HepG2 (cell line): ENCODE results near the gene TMEM53. TPM values are rescaled to one million over a fixed set of nuclear protein-coding genes. Genes with fewer than 3 reads are reported as not detected.

Experiments
- ESRRA ChIP-seq: sonication (generic); formaldehyde crosslinking; IDR thresholded peaks from 2 replicates; pipeline ENCODE4 v1.5.1; 2020; ENCODE audit warnings: mild to moderate bottlenecking, low read depth, missing genetic modification reagents
- EZH2 ChIP-seq: conservative IDR thresholded peaks from 2 replicates; pipeline ENCODE4 v1.6.1; 2012; ENCODE audit warnings: mild to moderate bottlenecking, low read depth, low read length, moderate library complexity
- FOXA3 ChIP-seq: IDR thresholded peaks from 2 replicates; pipeline ENCODE4 v1.6.1; 2016; ENCODE audit warnings: missing genetic modification reagents, missing compliant biosample characterization
- GABPB1 ChIP-seq: IDR thresholded peaks from 2 replicates; pipeline ENCODE4 v1.6.1; 2016; ENCODE audit warnings: mild to moderate bottlenecking, missing genetic modification reagents, moderate library complexity, missing compliant biosample characterization
- HNRNPL ChIP-seq: fragments of 200-400 bp; formaldehyde crosslinking; IDR thresholded peaks from 2 replicates; pipeline ENCODE4 v1.6.1; 2017; ENCODE audit warnings: mild to moderate bottlenecking, low read depth, low read length
- KDM4B ChIP-seq: sonication (generic); formaldehyde crosslinking; IDR thresholded peaks from 2 replicates; pipeline ENCODE4 v1.4.0; 2020; ENCODE audit warnings: missing genetic modification reagents
- MATR3 ChIP-seq: sonication (generic); formaldehyde crosslinking; IDR thresholded peaks from 2 replicates; pipeline ENCODE4 v1.4.0; 2020; ENCODE audit warnings: missing genetic modification reagents
- NFYB ChIP-seq: sonication (generic); formaldehyde crosslinking; IDR thresholded peaks from 2 replicates; pipeline ENCODE4 v1.4.0; 2020; ENCODE audit warnings: missing genetic modification reagents
- SALL2 ChIP-seq: sonication (generic); formaldehyde crosslinking; IDR thresholded peaks from 2 replicates; pipeline ENCODE4 v1.8.1; 2023; ENCODE audit warnings: mild to moderate bottlenecking, missing genetic modification reagents, inconsistent platforms
- ZNF205 ChIP-seq: IDR thresholded peaks from 2 replicates; pipeline ENCODE4 v1.6.1; 2018; ENCODE audit warnings: missing biosample characterization, missing genetic modification reagents
- ZNF484 ChIP-seq: sonication (generic); formaldehyde crosslinking; IDR thresholded peaks from 2 replicates; pipeline ENCODE4 v1.5.1; 2020; ENCODE audit warnings: mild to moderate bottlenecking, low read depth, missing genetic modification reagents, borderline replicate concordance
- ZNF496 ChIP-seq: sonication (generic); formaldehyde crosslinking; IDR thresholded peaks from 2 replicates; pipeline ENCODE4 v1.8.1; 2023; ENCODE audit warnings: mild to moderate bottlenecking, moderate library complexity, missing genetic modification reagents; ENCODE audit not compliant: insufficient replicate concordance
- ZNF83 ChIP-seq: sonication (generic); formaldehyde crosslinking; IDR thresholded peaks from 2 replicates; pipeline ENCODE4 v1.4.0; 2020; ENCODE audit warnings: missing genetic modification reagents, mild to moderate bottlenecking, borderline replicate concordance
- polyA plus RNA-seq, 8 experiments: library from polyadenylated mRNA; depleted of rRNA in 3 of 8; stranded (reverse) in 7 of 8; unstranded in 1 of 8; fragments of >200 nt; fragmentation: Illumina TruSeq in 4 of 8; extraction: Trizol in 4 of 8; gene quantifications; 2 replicates each; pipeline versions ENCODE4 v1.2.1 to v1.2.3, GENCODE V29; 2011 to 2016; ENCODE audit warnings: low read depth in 4 of 8, missing spikeins in 1 of 8, mixed read lengths in 1 of 8; ENCODE audit not compliant: insufficient read depth in 1 of 8
- total RNA-seq, 5 experiments: library from RNA; depleted of rRNA; stranded (reverse); fragments of >200 nt; fragmentation: Illumina TruSeq; extraction: Trizol; gene quantifications; 2 replicates each; pipeline ENCODE4 v1.2.3, GENCODE V29; 2016; ENCODE audit warnings: low read depth in 1 of 5
- TF ChIP-seq, protein P1 (sequence below): sonication (generic); formaldehyde crosslinking; IDR thresholded peaks from 2 replicates; pipeline ENCODE4 v1.8.0; 2022; ENCODE audit warnings: missing genetic modification reagents, mild to moderate bottlenecking, inconsistent platforms, borderline replicate concordance
- TF ChIP-seq, protein P2 (sequence below): sonication (generic); formaldehyde crosslinking; IDR thresholded peaks from 2 replicates; pipeline ENCODE4 v1.8.0; 2022; ENCODE audit warnings: mild to moderate bottlenecking, missing genetic modification reagents, borderline replicate concordance
- TF ChIP-seq, protein P3 (sequence below): IDR thresholded peaks from 2 replicates; pipeline ENCODE4 v1.6.1; 2012; ENCODE audit warnings: low read length, improper control_type of control experiment
- TF ChIP-seq, protein P4 (sequence below): sonication (generic); formaldehyde crosslinking; IDR thresholded peaks from 2 replicates; pipeline ENCODE4 v1.5.1; 2020; ENCODE audit warnings: missing genetic modification reagents, mild to moderate bottlenecking, borderline replicate concordance
- TF ChIP-seq, protein P5 (sequence below): sonication (generic); formaldehyde crosslinking; IDR thresholded peaks from 2 replicates; pipeline ENCODE4 v1.5.0; 2020; ENCODE audit warnings: missing genetic modification reagents

Gene TMEM53
- total and polyA plus RNA-seq, 2 of the 13 experiments (the other 11 are each of a cell fraction or from before 2014, with no cell fraction given) = 12.6 to 20.2 TPM

DNA sequence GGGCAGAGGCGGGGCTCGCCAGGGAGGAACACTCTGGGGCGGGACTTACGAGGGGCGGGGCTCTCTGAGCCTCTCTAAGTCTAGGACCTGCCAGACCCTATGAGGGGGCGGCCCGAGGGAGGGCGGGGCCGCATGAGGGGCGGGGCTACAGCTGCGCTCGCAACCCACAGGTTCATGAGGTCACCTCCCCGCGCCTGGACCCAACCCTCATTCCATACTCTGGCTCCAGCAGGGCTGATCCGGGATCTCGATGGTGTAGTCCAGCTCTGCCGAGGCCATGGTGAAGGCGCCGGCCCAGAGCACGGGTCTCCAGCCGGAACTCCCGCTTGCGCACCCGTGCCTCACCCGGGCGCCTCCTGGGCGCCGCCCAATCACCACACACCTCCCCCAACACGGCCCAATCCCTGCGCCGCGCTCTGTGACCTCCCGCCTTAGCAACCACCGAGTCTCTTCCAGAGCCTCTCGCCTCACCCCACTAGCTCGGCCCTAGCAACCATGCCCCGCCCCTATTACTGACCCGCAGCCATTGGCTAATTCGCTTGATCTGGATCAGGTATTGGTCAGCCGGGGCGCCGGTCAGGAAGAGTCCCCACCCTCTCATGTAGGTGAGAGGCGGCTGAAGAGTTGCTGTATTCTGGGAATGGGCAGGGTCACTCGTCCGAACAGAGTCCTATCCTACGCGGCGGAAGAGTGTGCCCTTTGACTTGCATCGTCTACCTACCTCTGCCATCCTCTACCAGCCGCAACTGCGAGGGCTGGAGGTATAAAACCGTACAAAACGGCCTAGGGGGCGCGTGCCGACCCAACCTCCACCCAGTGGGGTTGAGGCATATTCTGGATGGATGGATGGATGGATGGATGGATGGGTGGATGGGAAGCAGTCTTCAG, at the start of gene TMEM53, which contains the start of gene ARMH1 (continued):
- TF ChIP-seq, protein P1, sequence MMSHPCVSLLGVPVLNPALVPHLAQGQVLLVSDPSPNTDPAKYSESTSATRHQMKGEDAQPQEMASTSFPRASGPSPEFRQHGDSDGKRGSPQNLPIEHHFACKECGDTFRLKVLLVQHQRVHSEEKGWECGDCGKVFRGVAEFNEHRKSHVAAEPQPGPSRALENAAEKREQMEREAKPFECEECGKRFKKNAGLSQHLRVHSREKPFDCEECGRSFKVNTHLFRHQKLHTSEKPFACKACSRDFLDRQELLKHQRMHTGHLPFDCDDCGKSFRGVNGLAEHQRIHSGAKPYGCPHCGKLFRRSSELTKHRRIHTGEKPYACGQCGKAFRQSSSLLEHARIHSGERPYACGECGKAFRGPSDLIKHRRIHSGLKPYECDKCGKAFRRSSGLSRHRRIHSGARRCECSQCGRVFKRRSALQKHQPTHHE (CRISPR knock-in tag) = no peak; the same call in 1 of the 2 replicates
- TF ChIP-seq ZNF484 (no peak), ZNF496 (CRISPR knock-in tag) (no peak), ZNF83 (CRISPR knock-in tag) (no peak), MATR3 (no peak), EZH2 (no peak), KDM4B (no peak), FOXA3 (CRISPR knock-in tag) (0 out of 2 replicates have a peak, but pooled peaks have one; percentile 23), SALL2 (CRISPR knock-in tag) (no peak), NFYB (CRISPR knock-in tag) (peak; percentile 95), ESRRA (CRISPR knock-in tag) (no peak), ZNF205 (CRISPR knock-in tag) (peak; percentile 26; the same call in 1 of the 2 replicates), GABPB1 (peak; percentile 90; the same call in 1 of the 2 replicates), HNRNPL (0 out of 2 replicates have a peak, but pooled peaks have one; percentile 40)
- TF ChIP-seq, protein P2, sequence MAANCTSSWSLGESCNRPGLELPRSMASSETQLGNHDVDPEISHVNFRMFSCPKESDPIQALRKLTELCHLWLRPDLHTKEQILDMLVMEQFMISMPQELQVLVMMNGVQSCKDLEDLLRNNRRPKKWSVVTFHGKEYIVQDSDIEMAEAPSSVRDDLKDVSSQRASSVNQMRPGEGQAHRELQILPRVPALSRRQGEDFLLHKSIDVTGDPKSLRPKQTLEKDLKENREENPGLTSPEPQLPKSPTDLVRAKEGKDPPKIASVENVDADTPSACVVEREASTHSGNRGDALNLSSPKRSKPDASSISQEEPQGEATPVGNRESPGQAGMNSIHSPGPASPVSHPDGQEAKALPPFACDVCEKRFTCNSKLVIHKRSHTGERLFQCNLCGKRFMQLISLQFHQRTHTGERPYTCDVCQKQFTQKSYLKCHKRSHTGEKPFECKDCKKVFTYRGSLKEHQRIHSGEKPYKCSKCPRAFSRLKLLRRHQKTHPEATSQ = no peak
- TF ChIP-seq, protein P3, sequence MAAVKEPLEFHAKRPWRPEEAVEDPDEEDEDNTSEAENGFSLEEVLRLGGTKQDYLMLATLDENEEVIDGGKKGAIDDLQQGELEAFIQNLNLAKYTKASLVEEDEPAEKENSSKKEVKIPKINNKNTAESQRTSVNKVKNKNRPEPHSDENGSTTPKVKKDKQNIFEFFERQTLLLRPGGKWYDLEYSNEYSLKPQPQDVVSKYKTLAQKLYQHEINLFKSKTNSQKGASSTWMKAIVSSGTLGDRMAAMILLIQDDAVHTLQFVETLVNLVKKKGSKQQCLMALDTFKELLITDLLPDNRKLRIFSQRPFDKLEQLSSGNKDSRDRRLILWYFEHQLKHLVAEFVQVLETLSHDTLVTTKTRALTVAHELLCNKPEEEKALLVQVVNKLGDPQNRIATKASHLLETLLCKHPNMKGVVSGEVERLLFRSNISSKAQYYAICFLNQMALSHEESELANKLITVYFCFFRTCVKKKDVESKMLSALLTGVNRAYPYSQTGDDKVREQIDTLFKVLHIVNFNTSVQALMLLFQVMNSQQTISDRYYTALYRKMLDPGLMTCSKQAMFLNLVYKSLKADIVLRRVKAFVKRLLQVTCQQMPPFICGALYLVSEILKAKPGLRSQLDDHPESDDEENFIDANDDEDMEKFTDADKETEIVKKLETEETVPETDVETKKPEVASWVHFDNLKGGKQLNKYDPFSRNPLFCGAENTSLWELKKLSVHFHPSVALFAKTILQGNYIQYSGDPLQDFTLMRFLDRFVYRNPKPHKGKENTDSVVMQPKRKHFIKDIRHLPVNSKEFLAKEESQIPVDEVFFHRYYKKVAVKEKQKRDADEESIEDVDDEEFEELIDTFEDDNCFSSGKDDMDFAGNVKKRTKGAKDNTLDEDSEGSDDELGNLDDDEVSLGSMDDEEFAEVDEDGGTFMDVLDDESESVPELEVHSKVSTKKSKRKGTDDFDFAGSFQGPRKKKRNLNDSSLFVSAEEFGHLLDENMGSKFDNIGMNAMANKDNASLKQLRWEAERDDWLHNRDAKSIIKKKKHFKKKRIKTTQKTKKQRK = peak; percentile 41; the same call in 1 of the 2 replicates
- TF ChIP-seq, protein P4, sequence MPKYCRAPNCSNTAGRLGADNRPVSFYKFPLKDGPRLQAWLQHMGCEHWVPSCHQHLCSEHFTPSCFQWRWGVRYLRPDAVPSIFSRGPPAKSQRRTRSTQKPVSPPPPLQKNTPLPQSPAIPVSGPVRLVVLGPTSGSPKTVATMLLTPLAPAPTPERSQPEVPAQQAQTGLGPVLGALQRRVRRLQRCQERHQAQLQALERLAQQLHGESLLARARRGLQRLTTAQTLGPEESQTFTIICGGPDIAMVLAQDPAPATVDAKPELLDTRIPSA (CRISPR knock-in tag) = no peak
- TF ChIP-seq, protein P5, sequence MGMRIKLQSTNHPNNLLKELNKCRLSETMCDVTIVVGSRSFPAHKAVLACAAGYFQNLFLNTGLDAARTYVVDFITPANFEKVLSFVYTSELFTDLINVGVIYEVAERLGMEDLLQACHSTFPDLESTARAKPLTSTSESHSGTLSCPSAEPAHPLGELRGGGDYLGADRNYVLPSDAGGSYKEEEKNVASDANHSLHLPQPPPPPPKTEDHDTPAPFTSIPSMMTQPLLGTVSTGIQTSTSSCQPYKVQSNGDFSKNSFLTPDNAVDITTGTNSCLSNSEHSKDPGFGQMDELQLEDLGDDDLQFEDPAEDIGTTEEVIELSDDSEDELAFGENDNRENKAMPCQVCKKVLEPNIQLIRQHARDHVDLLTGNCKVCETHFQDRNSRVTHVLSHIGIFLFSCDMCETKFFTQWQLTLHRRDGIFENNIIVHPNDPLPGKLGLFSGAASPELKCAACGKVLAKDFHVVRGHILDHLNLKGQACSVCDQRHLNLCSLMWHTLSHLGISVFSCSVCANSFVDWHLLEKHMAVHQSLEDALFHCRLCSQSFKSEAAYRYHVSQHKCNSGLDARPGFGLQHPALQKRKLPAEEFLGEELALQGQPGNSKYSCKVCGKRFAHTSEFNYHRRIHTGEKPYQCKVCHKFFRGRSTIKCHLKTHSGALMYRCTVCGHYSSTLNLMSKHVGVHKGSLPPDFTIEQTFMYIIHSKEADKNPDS (CRISPR knock-in tag) = peak; percentile 72; the same call in 1 of the 2 replicates
